GM21526 (cell line): Measurements from ENCODE around the gene MAGI3.
"Not testable (repeated sequence)": the region's sequence is repeated elsewhere in the genome, so short reads cannot be mapped to it uniquely, and the experiment has no call there.

ENCODE experiments used
- ATAC-seq: cut with Tn5 transposase; IDR thresholded peaks from one replicate; pipeline ENCODE4 v1.9.1; 2021; ENCODE audit warnings: moderate library complexity; ENCODE audit not compliant: unreplicated experiment, low FRiP score

MAGI3 gene

DNA sequence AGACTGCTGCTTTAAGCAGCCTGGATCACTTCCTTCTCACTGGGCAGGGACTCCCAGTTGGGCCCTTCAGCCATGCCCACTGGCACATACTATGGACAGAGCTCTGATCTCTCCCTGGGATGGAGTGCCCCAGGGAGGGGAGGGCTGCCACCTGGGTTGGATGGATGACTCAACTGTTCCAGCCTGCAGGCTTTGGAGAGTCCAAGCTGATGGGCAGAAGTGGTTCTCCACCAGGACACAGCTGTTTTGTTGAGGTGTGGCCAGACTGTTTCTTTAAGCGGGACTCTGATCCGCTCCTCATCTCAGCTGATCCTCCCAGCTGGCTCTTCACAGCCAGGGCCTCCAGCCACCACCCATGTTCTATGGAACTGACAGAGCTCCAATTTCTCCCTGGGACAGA is 166.9 kb downstream of the MAGI3 start:
- ATAC-seq, result no peak

DNA sequence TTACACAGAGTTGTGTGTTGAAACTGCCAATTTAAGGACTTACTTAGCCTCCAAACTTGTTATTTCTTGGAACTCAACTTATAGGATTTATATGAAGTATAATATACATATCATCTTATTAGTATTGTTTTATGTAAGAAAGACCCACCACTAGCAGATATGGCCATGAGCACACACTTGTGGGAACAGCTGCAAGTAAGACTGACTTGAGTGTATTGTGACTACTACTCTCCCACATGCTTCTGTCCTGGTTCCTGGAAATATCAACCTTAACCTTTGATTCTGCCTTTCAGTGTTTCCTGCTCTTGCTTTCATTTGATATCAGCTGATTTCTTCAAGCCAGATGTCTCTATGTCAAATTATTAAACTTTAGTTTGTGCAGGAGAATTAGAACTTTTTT is 175.3 kb downstream of the MAGI3 start:
- no peak for ATAC-seq

DNA sequence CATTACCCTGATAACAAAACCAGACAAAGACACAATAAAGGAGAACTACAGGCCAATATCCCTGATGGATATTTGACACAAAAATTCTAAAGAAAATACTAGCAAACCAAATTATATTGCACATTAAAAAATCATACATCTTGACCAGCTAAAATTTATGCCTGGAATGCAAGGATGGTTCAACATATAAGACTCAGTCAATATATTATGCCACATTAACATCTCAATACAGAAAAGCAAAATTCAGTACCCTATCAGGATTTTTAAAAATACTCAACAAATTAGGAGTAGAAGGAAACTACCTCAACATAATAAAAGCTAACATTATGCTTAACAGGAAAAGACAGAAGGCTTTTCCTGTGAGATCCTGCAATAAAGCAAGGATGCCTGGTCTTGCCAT is 177.1 kb downstream of the MAGI3 start:
- ATAC-seq, result no peak

DNA sequence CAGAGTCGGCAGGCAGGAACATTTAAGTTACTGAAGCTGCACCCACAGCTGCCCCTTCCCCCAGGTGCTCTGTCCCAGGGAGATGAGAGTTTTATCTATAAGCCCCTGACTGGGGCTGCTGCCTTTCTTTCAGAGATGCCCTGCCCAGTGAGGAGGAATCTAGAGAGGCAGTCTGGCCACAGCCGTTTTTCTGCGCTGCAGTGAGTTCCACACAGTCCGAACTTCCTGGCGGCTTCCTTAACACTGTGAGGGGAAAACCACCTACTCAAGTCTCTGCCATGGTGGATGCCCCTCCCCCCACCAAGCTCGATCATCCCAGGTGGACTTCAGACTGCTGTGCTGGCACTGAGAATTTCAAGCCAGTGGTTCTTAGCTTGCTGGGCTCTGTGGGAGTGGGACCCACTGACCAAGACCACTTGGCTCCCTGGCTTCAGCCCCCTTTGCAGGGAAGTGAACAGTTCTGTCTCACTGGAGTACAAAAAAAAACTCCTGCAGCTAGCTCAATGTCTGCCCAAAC is 185.5 kb downstream of the MAGI3 start:
- ATAC-seq, result not testable (repeated sequence)

DNA sequence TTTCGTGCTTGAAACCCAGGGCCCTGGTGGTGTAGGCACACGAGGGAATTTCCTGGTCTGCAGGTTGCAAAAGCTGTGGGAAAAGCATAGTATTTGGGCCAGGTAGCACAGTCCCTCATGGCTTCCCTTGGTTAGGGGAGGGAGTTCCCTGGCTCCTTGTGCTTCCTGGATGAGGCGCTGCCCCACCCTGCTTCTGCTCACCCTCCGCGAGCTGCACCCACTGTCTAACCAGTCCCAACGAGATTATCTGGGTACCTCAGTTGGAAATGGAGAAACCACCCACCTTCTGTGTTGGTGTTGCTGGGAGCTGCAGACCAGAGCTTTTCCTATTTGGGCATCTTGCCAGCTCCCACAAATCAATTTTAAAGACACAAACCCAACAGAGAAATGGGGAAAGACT is 186.0 kb downstream of the MAGI3 start:
- no peak for ATAC-seq

DNA sequence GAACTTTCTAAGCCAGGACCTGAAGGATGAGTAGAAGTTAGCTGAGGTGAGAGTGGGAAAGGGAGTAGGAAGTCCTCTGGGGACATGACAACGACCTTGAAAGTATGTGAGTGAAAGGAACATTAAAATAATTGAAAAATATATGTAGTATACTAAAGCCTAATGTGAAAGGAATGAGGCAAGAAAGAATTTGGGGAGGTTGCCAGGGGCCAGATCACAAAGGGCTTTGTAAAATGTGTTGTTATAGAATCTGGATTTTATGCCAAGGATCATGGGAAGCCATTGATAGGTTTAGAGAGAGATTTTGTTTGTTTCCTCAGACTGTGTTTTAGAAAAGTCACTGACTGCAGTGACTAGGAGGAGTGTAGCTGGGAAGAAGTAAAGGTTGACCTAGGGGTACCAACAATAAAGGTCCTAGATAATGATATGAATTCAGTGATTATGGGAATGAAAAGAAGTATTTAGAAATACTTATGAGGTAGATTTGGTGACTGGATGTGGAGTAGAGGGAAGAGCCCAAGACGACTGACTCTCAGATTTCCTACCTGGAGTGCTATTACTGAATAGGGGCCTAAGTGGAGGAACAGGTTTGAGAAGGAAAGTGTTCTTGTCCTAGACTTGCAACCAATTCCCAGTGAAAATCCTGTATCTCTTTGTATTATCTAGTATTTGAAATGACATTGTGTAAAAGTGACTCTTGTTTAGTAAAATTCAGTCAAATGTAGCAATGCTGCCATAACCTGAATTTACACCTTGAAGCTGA is 189.1 kb downstream of the MAGI3 start:
- ATAC-seq, result no peak

DNA sequence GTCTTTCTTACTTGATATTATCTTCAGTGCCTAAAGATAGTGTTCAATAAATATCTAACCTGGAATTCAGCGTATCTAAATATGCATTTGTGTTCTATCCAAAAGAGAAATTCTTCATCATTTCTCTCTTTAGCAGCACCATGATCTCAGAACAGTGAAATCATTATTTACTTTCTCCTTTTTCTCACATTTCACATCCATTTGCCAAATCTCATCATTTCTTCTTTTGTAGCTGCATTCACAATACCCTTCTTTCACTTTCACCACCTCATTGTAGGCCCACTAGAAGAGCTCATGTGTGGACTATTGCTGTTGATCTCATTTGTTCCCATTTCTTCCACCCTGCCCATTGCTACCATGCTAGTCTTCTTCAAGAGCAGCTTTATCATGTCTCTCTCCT is 191.0 kb downstream of the MAGI3 start:
- ATAC-seq, result no peak

DNA sequence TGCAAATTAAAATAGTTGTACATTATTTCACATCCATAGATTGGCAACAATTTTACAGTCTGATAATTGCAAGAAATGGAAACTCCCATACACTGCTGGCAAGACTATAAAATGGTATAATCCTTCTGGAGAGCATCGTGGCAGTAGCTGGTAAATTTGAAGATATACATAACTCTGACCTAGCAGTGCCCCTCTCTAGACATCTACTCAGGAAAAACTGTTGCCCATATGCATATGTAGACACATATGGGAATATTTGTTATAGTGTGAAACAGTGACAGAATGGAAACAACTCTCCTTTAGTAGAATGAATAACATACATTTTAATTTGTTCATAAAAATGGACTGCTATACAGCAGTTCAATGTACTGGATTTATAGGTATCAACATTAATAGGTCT is 191.8 kb downstream of the MAGI3 start:
- ATAC-seq, result no peak

DNA sequence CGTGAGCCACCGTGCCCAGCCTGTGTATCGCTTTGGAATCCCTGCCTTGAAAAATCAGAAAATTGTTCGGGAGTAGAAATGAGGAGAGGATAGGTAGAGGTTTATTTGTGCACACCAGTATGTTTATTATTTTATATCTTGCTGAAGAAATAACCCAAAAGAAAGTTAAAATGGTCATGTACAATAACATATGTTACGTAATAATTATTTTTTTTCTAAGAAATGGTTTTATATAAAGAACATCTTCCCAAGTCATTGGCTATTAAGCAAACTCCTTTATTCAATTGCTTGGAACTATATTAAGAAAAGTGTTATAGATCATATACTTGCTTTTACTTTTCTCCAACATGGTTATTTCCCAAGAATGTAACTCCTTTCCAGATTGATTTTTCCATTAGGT is 197.2 kb downstream of the MAGI3 start:
- no peak for ATAC-seq

DNA sequence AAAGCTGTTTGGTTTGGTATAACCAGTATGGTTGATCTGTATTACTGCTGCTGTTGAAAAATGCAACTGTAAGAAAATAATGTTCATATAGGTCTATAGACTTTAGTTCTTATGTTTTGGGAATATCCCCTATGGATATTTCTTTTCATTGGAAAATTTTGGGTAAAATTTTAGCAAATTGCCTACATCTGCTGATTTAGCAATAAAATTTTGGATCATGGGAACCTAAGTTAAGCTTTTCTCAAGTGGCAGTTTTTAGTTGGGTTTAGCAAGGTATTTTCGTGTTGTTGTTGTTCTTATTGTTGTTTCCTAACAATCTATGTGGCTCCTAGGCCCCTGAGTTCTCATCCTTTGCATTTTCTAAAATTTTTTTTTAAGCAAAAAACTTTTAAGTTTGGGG is 201.9 kb downstream of the MAGI3 start:
- no peak for ATAC-seq

DNA sequence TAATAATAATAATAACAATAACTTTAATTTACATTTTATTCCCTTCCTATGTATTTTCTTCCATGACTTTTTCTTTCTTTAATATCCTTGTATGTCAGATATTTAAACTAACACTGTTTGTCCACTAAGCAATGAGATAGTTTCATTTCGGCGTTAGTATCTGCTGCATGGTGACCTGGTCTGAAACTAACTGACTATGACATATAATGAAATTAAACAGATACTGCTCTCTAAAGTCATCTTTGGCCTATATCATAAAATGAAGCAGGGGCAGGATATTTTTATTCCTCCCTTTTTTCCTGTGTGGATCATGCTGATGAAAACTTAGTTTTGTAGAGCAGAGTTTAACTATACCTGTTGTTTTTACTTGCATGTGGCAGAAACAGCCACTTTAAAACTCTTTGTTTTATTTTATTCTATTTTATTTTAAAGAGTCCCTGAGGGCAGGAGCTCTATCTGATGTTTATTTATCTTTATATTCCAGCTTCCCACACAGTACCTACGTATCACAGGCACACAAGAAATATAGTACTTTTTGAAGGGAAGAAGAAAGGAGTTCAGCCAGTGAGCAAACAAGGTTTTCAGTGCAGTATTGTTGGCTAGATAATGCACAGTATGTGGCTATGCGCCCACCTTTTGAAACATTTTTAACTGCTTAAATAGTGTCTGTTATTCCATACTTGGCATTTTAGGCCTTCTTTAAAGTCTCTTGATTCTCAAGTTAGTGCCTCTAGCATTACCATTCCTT is 203.4 kb downstream of the MAGI3 start:
- no peak for ATAC-seq

DNA sequence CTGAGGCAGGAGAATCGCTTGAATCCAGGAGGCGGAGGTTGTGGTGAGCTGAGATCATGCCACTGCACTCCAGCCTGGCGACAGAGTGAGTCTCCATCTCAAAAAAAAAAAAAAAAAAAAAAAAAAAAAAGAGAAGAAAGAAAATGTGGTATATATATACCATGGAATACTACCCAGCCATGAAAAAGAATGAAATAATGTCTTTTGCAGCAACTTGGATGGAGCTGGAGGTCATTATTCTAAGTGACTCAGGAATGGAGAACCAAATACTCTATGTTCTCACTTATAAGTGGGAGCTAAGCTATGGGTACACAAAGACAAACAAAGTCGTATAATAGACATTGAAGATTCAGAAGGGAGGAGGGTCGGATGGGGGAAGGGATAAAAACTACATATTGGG is 214.2 kb downstream of the MAGI3 start:
- not testable (repeated sequence) for ATAC-seq

DNA sequence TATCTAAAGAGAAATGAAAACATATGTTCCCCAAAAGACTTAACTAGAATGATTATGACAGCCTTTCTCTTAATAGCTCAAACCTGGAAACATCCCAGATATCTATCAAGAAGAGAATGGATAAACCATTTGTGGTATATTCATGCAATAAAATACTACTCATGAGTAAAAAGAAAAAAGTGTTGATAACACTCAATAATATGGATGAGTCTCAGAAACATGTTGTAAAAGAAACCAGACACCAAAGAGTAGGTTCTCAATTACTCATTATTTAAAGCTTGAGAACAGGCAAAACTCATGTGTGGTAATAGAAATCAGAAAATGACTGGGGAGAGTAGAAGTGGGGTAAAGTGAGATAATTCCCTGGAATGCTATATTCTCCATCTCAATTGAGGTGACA is 214.8 kb downstream of the MAGI3 start:
- ATAC-seq, result no peak

DNA sequence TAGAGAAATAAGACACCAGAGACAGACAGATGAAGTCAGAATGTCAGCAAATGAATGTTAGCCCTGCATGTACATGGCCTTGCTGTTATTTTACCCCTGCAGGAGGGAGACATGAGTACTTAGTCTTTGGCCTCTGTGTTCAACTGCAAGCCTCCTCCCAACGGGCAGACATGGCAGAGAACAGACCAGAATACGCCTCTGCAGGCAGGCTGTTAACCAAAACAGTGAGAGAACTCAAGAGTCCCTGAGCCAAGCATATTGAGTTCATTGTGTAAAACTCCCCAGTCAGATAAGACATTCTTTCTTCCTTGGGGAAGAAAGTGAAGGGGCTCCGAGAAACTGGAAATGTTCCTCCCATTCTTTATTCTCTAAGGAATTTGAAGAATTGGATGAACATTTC is 218.1 kb downstream of the MAGI3 start:
- ATAC-seq, result no peak

DNA sequence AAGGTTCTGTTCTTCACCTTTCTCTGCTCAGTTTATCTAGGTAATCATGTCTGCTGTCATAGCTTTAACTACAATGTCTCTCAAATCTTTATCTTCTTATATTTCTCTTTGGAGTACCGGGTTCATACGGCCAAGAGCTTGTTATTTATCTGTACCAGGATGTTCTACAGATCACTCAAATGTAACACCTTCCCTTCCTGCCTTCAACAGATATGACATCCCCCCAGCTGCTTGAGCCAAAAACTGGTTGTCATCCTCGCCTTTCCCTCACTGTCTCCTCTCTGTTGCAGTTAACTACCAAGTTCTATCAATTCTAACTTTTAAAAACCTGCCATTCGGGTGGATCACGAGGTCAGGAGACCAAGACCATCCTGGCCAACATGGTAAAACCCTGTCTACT is 220.1 kb downstream of the MAGI3 start:
- no peak for ATAC-seq

DNA sequence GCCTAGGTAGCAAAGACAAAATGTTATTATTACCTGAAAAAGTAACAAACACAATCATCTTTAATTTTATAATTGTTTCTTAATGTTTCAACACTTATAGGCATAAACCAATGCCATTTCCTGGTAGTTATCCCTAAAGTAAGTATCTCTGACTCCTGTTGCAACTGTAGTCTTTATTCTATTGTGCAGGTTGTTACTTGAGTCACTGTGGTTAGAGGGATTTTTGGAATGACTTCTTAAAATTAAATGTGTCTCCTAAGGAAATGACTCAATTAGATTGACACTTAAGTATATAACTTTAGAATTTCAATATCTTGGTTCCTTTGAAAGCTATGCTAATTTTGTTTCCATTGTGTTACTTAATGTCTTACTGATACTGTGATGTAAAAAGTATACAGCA is 225.1 kb downstream of the MAGI3 start:
- ATAC-seq, result no peak

DNA sequence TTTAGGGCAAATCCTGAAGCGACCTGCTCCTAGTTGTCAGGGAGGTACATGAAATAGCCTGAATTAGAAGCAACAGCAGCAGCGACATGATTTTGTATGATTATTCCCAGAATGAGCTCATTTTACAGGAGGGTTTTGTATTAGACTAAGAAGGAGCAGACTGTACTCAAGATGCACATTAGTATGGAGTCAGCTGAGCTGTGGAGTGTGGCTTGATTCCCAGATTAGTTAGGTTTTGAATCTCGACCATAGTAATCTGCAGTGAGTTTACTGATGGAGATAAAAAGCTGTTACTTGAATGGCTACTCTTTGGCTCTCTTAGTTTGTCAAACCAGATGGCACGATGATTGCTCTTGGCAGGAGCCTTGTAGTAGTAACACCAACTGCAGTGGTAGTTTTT is 225.8 kb downstream of the MAGI3 start:
- no peak for ATAC-seq

DNA sequence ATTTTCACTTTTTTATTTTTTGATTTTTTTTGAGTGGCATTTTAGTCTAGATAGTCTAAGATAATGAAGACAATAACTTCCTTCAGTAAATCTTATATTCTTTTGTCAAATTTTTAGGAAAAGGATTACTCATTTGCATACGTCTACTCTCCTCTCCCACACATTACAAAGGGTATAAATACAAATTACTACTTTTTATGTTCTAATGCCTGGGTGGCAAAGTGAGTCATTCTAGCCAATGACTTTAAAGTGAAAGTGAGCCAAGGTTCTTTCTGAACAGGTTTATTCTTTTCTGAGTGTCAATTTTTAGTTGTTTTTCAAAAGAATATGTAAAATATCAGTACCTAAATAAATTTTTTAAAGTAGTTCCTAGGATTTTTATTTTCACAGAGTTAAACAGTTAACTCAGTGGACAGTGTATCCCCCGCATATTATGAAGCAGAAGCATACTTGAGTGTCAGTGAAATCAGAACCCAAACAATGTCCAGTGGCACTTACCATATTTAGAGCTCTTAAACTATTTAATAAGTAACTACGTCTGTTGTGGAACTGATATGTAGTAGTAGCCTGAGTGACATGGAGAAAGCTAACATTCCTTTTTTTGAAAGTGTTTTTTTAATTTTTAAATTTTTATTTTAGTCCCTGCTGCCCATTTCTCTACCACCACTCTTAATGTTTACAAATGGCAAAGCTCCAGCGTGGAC is 227.3 kb downstream of the MAGI3 start:
- no peak for ATAC-seq

DNA sequence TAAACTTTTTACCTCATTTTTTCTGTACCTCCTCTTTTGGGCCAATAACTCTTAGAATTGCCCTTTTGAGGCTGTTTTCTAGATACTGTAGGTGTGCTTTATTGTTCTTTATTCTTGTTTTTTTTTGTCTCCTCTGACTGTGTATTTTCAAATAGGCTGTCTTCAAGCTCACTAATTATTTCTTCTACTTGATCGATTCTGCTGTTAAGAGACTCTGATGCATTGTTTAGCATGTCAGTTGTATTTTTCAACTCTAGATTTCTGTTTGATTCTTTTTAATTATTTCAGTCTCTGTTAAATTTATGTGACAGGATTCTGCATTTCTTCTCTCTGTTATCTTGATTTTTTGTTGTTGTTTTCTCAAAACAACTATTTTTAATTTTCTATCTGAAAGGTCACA is 238.7 kb downstream of the MAGI3 start:
- no peak for ATAC-seq

DNA sequence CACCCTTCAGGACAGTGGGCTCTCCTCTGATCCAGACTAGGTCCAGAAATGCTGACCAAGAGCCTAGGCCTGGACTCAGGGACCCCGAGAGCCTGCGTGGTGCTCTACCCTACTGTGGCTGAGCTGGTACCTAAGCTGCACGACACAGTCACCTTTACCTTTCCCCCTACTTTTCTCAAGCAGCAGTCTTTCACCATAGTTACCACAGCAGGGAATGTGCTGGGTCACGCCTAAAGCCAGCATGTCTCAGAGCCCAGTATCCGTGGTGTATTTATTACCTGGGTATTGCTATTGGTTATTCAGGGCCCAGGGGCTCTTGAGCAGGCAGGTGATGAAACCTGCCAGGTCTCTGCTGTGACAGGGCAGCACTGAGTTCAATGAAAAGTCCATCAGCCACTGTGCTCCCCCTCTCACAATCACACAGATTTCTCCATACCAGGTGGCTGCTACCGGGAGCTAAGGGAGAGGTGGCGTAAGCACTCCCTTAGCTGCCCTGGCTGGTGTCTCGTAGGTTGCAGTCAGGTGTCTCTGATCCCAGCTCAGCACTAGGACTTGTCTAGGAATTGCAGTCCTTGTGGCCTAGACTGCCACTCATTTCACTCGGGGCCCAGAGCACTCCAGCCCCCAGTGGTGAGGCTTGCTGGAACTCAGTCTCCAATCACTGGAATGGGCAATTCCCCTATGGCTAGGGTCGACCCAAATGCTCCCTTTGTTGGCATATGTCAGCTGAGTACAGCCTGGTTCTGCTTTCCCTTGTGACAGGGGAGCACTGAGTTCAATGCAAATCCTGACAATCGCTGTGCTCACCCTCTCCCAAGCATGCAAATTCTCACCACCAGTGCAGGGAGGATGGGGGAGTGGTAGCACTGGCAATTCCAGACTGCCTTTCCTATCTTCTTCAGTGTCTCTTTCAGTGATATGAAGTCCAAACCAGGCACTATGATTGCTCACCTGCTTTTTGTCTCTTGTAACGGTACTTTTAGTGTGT is 240.3 kb downstream of the MAGI3 start:
- ATAC-seq, result no peak
